Sigmoid colon (tissue), 7 donors: ENCODE results near the gene KTN1. TPM values are rescaled to one million over a fixed set of nuclear protein-coding genes. Genes with fewer than 3 reads are reported as not detected.

ENCODE experiments used
- DNase-seq: peaks from one replicate; pipeline ENCODE4 v3.0.0-alpha.2; 2019
- H3K27ac ChIP-seq, 4 donors: fragments of 200-600 bp; sonication (generic); one replicate each; pipeline ENCODE4 v1.5.1; 2016 to 2019; ENCODE audit warnings: mild to moderate bottlenecking in 1 of 4
- H3K27me3 ChIP-seq, 3 donors: fragments of 200-600 bp; sonication (generic); one replicate each; pipeline ENCODE4 v1.5.1; 2019; ENCODE audit warnings: mild to moderate bottlenecking in 1 of 3
- H3K36me3 ChIP-seq, 4 donors: fragments of 200-600 bp; sonication (generic); one replicate each; pipeline ENCODE4 v1.5.1; 2016 to 2019
- H3K4me1 ChIP-seq, 4 donors: fragments of 200-600 bp; sonication (generic); one replicate each; pipeline ENCODE4 v1.5.1; 2017 to 2019
- H3K4me3 ChIP-seq, 4 donors: fragments of 200-600 bp; sonication (generic); one replicate each; pipeline ENCODE4 v1.5.1; 2017 to 2019; ENCODE audit warnings: mild to moderate bottlenecking in 2 of 4, moderate library complexity in 1 of 4
- H3K9me3 ChIP-seq, 4 donors: fragments of 200-600 bp in 3 of 4; sonication (generic) in 3 of 4; one replicate each; pipeline versions ENCODE4 v1.5.1 to v1.6.1; 2013 to 2019
- EP300 ChIP-seq, 4 donors: sonication (generic); formaldehyde crosslinking; IDR thresholded peaks; one replicate each; pipeline ENCODE4 v1.6.1; 2017; ENCODE audit warnings: antibody characterized with exemption in 4 of 4
- POLR2A ChIP-seq, 2 donors: fragments of 450-650 bp; IDR thresholded peaks; one replicate each; pipeline ENCODE4 v1.6.1; 2016; ENCODE audit warnings: antibody characterized with exemption in 2 of 2, mild to moderate bottlenecking in 2 of 2, moderate library complexity in 2 of 2
- POLR2AphosphoS5 ChIP-seq, 4 donors: sonication (generic); formaldehyde crosslinking; IDR thresholded peaks; one replicate each; pipeline ENCODE4 v1.6.1; 2017; ENCODE audit warnings: antibody characterized with exemption in 4 of 4
- WGBS, 2 donors: extraction: QIAGEN DNeasy Blood & Tissue Kit; methylation state at CpG; one replicate each; pipeline ENCODE4 v1.1.7; 2013; 5-methylcytosine and 5-hydroxymethylcytosine counted together
- intact Hi-C: fragments of 100-400 bp; cut with DNase I; formaldehyde crosslinking; loops from one replicate; pipeline ENCODE4 v1.15.1; 2023
- polyA plus RNA-seq, 3 donors: library from polyadenylated mRNA; stranded (reverse); fragments of 200-250 nt; gene quantifications; one replicate each; pipeline ENCODE4 v1.2.3, GENCODE V29; 2013
- total RNA-seq, 4 donors: library from RNA; depleted of rRNA; stranded (reverse); fragments of >200 nt; gene quantifications; one replicate each; pipeline ENCODE4 v1.1.0, GENCODE V29; 2016
- TF ChIP-seq, protein P1 (sequence below), 4 experiments: fragments of 450-650 bp in 3 of 4; fragments of 200-600 bp in 1 of 4; IDR thresholded peaks; one replicate each; pipeline ENCODE4 v1.5.1; 2016 to 2019; ENCODE audit warnings: antibody characterized with exemption in 4 of 4, mild to moderate bottlenecking in 3 of 4, moderate library complexity in 2 of 4
- donor health status: healthy with polysubstance abuse.
- donor health status: Bipolar disorder and iron deficiency.
- donor health status: healthy.

Gene KTN1
- total and polyA plus RNA-seq, 7 donors, result 67.3 to 174 (median 120) TPM

GRCh38 chr14:55654243-55654642 lies 74.2 kb downstream of the KTN1 start:
- TF ChIP-seq, protein P1, sequence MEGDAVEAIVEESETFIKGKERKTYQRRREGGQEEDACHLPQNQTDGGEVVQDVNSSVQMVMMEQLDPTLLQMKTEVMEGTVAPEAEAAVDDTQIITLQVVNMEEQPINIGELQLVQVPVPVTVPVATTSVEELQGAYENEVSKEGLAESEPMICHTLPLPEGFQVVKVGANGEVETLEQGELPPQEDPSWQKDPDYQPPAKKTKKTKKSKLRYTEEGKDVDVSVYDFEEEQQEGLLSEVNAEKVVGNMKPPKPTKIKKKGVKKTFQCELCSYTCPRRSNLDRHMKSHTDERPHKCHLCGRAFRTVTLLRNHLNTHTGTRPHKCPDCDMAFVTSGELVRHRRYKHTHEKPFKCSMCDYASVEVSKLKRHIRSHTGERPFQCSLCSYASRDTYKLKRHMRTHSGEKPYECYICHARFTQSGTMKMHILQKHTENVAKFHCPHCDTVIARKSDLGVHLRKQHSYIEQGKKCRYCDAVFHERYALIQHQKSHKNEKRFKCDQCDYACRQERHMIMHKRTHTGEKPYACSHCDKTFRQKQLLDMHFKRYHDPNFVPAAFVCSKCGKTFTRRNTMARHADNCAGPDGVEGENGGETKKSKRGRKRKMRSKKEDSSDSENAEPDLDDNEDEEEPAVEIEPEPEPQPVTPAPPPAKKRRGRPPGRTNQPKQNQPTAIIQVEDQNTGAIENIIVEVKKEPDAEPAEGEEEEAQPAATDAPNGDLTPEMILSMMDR (IDR thresholded peaks at IDR 0.05), result no peak
- TF ChIP-seq EP300 (IDR thresholded peaks at IDR 0.05) (no peak), POLR2AphosphoS5 (IDR thresholded peaks at IDR 0.05) (no peak)
- WGBS, 2 donors, result 33 to 66% methylated on average over 2 of the region's 2 CpGs
- Histone ChIP-seq H3K9me3 (no peaks in the 10 kb centered on the region), H3K4me1 (no peaks in the 10 kb centered on the region), H3K27me3 (no peaks in the 10 kb centered on the region), H3K4me3 (no peak overlapping the region), H3K36me3 (peaks cover 4 to 93% (median 30%) of the 10 kb centered on the region in 4 donors), H3K27ac (no peak overlapping the region)
- DNase-seq, result no peak
- intact Hi-C loops, result no loop called here

- Histone ChIP-seq H3K36me3 (peaks cover 4 to 79% (median 14%) of the 10 kb centered on the region in 4 donors), H3K4me1 (peaks cover 0 to 12% (median 1%) of the 10 kb centered on the region in 4 donors), H3K27me3 (no peaks in the 10 kb centered on the region), H3K27ac (no peak overlapping the region), H3K4me3 (no peak overlapping the region), H3K9me3 (no peaks in the 10 kb centered on the region)
- intact Hi-C loops, result no loop called here
- TF ChIP-seq, protein P1 (IDR thresholded peaks at IDR 0.05), result no peak
- TF ChIP-seq POLR2A (IDR thresholded peaks at IDR 0.05) (no peak), EP300 (IDR thresholded peaks at IDR 0.05) (no peak), POLR2AphosphoS5 (IDR thresholded peaks at IDR 0.05) (no peak)
- DNase-seq, result no peak
Observed at GRCh38 chr14:55661029-55661428, 81.0 kb downstream of the KTN1 start.

DNA sequence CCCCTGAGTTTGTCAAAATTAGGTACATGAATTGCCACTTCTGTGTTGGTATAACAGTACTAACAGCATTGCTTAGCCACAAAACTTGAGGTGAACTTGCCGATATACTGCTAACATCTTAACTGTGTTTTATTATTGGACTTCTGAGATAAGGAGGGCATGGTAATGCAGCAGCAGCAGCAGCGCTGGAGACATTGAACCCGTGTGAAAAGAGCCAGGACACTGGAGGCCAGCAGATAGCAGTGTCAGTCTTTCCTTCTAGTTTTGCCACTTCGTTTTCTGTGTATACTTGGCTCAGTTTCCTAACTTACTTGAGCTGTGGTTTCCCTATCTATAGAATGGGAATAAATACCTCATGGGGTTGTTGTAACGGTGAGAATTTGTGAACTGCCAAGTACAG lies 82.7 kb downstream of the KTN1 start:
- no peak overlapping the region for H3K4me3 ChIP-seq
- intact Hi-C loops, result no loop called here
- 84 to 89% methylated on average over 5 of the region's 5 CpGs for WGBS, 2 donors
- H3K4me1 ChIP-seq, result peaks cover 0 to 12% (median 1%) of the 10 kb centered on the region in 4 donors
- H3K9me3 ChIP-seq, result no peaks in the 10 kb centered on the region
- TF ChIP-seq EP300 (IDR thresholded peaks at IDR 0.05) (no peak), POLR2AphosphoS5 (IDR thresholded peaks at IDR 0.05) (no peak), POLR2A (IDR thresholded peaks at IDR 0.05) (no peak)
- TF ChIP-seq, protein P1 (IDR thresholded peaks at IDR 0.05), result no peak
- H3K36me3 ChIP-seq, result peaks cover 0 to 62% (median 8%) of the 10 kb centered on the region in 4 donors
- no peak for DNase-seq
- no peak overlapping the region for H3K27ac ChIP-seq
- no peaks in the 10 kb centered on the region for H3K27me3 ChIP-seq

DNA sequence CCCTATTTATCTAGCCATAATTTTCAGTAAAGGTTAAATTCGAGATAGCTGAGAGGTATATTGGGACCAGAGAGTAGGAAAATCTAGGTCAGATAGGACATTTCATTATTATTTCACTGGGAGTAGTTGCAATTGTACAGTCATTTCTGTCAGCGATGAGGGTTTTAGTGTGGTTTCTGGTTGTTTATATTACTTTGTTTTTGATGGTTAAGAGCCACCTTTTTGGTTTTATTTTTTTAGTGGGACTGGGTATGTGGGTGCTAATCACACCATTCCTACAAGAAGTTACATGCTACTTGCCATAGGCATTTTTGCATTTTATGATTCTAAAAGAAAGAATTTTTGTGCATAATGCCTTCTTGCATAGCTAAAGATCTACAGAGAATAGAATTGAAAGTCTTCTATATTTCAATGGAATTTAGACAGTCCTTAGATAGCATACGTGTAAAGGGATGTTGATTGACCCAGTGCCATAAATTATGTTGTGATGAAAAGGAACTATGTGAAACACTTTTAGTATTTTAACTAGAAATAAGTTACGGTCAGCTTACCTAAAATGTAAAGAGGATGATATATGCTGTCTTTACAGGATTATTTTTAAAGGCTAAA lies 85.2 kb downstream of the KTN1 start:
- TF ChIP-seq POLR2AphosphoS5 (IDR thresholded peaks at IDR 0.05), result no peak
- TF ChIP-seq, protein P1 (IDR thresholded peaks at IDR 0.05), result no peak
- no peak for TF ChIP-seq EP300 (IDR thresholded peaks at IDR 0.05)
- no peak for TF ChIP-seq POLR2A (IDR thresholded peaks at IDR 0.05)
- intact Hi-C loops, result no loop called here
- Histone ChIP-seq H3K27ac (no peak overlapping the region), H3K4me3 (no peak overlapping the region), H3K27me3 (no peaks in the 10 kb centered on the region), H3K9me3 (no peaks in the 10 kb centered on the region), H3K36me3 (peaks cover 0 to 50% (median 2%) of the 10 kb centered on the region in 4 donors), H3K4me1 (peaks cover 0 to 12% (median 1%) of the 10 kb centered on the region in 4 donors)
- no peak for DNase-seq
- WGBS, 2 donors, result 87 to 88% methylated on average over 4 of the region's 4 CpGs

DNA sequence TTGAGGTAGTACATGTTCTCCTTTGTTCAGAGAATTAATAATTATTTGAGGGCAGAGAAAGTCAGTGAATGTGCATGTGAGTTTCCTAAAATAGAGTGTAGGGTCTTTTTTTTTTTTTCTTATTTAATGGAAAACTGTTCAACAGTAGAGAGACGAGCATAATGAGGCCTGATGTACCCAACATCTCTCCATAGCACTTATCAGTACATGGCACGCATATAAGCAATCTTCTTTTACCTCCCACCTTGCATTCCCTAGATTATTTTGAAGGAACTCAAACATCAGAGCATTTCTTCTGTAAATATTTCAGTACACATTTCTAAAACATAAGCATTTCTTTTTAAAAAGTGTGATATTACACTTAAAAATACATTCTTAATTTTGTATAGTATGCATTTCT lies 87.8 kb downstream of the KTN1 start:
- Histone ChIP-seq H3K4me1 (no peaks in the 10 kb centered on the region), H3K9me3 (no peaks in the 10 kb centered on the region), H3K36me3 (peaks cover 0 to 54% (median 8%) of the 10 kb centered on the region in 4 donors), H3K27ac (no peak overlapping the region), H3K4me3 (no peak overlapping the region), H3K27me3 (no peaks in the 10 kb centered on the region)
- TF ChIP-seq POLR2A (IDR thresholded peaks at IDR 0.05) (no peak), POLR2AphosphoS5 (IDR thresholded peaks at IDR 0.05) (no peak), EP300 (IDR thresholded peaks at IDR 0.05) (no peak)
- intact Hi-C loops, result no loop called here
- DNase-seq, result no peak
- WGBS, 2 donors, result 81 to 91% methylated on average over 2 of the region's 2 CpGs
